ENCODE data around the gene MYF6.

The MYF6 gene

DNA sequence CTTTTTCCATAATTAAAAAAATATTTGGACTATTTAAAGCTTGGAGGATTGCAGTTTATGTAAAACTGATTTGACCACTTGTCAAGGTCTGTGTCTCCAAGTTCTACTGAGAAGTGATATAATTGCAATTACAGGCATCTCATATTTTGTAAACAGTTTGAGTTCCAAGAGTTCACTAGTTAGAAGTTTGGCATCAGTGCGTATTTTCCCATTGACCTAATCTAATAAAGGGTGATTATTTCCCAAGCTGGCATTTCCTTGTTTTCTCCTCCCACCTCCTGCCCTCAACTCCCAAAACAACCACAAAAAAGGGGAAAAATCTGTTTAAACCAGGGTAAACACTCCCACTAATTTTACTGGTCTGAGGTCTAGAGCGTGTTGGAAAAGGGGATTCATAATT, 3.0 kb upstream of the MYF6 start:
- no peak for DNase-seq (ENCODE audit: low read depth in 1 of 2, low spot score in 1 of 2)

DNA sequence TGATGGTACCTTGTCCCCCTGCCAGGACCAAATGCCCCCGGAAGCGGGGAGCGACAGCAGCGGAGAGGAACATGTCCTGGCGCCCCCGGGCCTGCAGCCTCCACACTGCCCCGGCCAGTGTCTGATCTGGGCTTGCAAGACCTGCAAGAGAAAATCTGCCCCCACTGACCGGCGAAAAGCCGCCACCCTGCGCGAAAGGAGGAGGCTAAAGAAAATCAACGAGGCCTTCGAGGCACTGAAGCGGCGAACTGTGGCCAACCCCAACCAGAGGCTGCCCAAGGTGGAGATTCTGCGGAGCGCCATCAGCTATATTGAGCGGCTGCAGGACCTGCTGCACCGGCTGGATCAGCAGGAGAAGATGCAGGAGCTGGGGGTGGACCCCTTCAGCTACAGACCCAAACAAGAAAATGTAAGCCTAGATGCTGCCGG, 410 bp downstream of the MYF6 start:
- DNase-seq (ENCODE audit: low read depth in 1 of 2, low spot score in 1 of 2), result no peak

DNA sequence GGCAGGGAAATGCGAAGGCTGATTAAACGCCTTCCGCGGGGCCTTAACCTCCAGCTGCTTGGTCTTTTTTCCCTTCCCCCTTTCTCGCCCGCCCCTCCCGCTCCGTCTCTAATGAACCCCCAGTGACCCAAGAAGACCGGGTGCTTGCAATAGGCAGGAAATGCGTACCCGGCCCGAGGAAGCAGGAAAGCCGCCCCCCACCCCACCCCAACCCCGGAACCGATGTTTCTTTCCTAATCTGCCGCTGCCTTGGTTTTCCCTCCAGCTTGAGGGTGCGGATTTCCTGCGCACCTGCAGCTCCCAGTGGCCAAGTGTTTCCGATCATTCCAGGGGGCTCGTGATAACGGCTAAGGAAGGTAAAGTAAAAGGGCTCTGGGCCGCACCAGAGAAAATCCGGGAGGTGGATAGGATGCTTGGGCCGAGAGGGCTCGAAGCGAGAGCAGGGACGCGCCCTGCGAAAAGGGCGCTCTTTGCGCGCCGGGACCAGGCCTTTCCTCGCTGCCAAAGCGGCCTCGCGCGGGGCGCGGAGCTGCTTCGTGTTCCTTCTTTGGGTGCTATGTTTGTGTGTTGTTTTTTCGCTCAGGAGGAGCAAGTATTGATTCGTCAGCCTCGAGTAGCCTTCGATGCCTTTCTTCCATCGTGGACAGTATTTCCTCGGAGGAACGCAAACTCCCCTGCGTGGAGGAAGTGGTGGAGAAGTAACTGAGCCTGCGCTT, 983 bp downstream of the MYF6 start:
- DNase-seq (ENCODE audit: low read depth in 1 of 2, low spot score in 1 of 2), result no peak

DNA sequence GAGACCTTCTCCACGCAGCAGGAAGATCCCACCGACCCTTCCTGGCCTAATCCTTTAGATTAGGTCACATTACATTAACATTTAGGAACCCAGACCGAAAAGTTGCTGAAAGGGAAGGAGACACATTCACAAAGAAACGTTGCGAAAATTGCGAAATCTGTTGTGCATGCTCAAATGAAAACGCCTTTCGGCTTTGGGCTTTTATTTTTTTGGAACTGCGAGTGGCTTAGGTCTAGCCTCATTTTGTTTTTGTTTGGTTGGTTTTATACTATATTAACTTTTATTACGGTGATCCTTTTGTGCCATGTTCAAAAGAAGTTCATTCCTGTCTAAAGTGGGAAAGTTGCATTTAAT, 1.5 kb downstream of the MYF6 start:
- DNase-seq (ENCODE audit: low read depth in 1 of 2, low spot score in 1 of 2), result no peak

DNA sequence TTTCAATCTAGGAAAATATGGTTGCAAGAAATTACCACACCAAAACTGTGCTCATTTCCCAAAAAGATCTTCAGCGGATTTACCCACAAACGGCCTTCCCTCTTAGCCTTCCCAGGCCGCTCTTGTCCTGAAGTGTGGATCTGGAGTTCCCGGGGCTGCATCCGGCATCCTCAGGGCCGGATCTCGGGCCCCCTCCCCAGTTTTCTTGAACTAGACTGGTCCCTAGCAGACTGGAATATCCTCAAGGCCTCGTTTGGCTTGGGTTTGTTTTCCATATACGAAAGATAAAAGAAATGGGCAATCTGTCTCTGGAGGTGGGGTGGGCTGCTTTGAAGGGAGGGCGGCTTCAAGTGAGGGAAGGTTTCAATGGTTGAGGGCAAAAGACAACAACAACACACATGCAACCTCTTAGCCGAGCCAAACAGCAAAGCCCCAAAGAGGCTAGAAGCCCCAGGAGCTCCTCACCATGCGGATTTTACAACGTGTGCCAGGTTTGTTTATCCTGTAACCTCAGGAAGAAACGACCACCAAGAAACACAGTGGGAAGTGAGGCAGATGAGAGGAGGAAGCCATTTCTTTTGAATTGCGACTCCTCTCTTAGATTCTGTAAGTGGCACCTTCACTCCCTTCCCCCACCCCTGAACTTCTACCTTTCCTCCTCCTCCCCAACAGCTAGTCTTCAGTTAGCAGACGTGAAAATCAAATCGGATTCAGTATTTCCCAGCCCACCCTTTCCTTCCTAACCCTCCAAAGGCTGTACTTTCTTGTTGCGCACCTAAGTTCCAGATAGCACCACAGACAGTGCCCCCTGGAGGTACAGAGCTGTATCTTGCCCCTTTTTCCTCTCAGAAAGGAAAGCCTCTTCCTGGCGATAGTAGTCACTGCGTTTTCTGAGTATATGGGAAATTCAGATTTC, 2.6 kb downstream of the MYF6 start:
- DNase-seq (ENCODE audit: low read depth in 1 of 2, low spot score in 1 of 2), result no peak

DNA sequence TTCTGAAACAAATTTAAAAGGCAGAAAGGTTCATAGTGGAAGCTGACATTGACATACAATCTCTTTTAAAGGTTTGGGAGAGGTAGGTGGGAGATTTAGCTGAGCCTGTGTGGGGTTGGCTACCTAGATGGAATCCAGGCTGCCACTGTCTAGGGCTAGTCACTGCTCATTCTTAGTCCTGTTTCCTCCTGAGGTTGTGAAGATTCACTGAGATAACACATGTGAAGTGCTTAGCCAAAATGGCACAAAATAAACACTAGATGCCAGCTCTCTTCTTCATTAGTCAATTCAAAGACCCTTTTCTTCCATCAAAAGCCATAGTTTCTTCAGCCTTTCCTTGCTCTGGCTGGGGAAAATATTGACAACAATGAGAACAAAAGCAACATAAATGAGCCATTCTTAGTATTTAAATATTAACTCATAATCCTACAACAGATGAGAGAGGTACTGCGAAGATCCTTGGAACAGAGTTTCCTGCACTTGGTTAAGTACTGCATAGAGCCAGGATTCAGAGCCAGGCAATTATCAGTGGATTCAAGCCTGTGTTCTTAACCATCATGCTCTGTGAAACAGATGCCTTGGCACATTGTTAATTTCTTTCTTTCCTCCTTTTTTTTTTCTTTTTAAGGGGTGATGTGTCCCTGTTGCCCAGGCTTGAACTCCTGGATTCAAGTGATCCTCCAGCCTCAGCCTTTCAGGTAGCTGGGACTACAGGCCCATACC, 3.5 kb downstream of the MYF6 start:
- DNase-seq (ENCODE audit: low read depth in 1 of 2, low spot score in 1 of 2), result no peak

DNA sequence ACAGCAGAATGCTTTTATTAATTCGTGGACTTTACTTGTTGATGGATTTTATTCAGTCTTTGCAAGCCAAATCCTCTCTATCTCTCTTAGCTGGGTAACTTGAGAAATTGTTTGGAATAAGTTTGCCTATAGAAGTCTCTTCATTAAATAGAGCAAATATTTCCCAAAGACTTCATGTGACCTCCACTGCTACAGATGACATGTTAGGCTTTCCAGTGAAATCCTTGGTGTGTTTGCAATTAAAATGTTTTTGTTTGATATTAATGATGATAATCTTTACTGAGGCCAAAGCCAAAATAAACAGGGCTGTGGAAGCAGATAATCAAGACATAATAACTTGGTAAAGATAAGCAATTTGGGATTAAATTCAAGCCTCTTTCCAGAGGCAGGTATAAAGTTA, 4.4 kb downstream of the MYF6 start:
- DNase-seq (ENCODE audit: low read depth in 1 of 2, low spot score in 1 of 2), result no peak

DNA sequence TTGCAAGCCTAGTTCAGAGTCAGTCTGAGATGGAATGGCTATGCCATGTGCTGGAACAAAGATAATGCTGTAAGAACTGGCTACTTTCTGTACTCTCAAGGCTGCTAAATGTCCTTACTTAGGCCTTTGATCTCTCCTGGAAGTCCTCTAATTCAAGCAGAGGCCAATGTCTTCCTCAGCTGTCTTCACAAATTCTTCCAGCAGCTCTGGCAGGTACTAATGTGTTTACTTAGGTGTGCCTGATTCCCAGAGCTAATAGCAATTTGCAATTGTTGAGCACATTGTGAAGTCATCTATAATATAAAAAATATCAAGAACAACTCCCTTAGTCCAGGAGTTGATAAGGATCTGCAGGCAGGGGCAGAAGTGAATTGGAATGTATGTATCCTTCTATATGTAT, 5.4 kb downstream of the MYF6 start:
- no peak for DNase-seq (ENCODE audit: low read depth in 1 of 2, low spot score in 1 of 2)

DNA sequence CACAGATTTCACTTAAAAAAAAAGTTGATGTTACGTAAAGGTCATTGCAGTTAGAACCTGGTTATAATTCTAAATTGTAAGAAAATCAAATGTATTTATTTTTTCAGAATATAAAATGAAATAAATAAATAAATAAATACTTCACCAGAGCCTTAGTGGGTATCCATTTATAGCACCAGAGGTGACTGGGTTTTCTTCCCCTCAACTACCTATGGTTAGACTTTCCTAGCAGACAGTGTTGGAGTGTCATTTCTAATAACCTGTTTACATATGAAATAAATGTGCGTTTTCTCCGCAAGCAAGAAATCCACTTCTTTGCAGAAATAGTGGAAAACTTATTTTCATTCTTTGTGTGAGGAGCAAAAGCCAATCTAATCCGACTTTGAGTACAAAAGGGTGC, 6.0 kb downstream of the MYF6 start:
- DNase-seq (ENCODE audit: low read depth in 1 of 2, low spot score in 1 of 2), result no peak

DNA sequence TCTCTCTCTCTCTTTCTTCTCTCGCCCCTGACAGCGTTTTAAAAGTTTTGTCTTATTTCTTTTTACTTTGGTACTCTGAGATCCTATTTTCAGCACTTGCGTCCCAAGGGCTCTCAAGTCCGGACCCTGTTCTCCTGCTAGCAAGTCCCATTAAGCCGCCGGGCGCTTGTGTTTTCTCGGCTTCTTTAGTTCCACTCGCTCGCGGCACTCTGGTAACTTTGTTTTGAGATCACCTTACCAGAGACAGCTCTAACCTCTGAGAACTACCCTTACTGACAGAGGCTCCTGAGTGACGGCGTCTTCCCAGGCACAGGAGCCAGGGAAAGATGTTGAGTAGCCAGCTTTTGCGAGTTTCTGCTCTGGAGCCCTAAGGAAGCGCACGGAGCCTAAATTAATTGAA, 6.6 kb downstream of the MYF6 start:
- no peak for DNase-seq (ENCODE audit: low read depth in 1 of 2, low spot score in 1 of 2)

DNA sequence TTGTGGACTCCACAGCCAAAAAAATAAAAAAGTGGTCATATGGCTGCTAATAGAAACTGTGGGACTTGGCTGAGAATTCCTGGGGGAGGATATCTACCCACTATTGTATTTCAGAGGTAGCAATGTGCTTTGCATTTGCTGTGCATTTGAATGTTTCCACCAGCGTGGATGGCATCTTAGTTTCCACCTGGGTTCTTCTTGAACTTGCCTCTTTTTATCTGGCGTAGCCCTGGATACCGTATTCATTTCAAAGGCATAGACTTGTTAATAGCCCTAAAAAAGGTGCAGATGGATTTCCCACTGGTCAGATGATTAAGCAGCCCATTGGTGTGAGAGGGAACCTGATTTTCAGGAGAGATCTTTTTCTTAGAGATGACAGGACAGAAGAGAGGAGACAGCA, 7.4 kb downstream of the MYF6 start:
- no peak for DNase-seq (ENCODE audit: low read depth in 1 of 2, low spot score in 1 of 2)

DNA sequence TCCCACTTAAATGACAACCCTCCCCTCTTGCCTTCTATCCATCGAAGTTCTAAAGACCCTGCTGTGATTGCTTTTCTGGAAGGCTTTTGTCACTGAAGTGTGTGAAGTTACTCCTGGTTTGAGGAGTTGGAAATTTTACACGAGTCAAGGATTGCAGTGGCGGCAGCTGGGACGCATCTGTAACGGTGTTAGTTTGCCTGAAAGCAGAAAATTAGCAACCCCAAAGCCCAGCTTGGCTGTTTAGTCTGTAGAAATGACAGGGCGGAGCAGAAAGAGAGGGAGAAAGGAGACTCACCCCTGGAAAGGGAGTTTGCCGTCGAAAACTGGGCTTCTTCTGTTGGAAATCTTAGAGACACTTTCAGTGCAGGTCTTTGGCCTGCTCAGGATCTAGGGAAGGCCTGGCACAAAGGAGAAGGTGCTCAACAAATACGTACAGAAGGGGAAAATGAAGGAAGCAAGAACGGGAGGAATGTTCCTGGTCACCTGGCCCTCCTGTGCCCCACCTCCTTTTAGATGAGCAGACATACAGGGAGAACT, 8.3 kb downstream of the MYF6 start:
- DNase-seq (ENCODE audit: low read depth in 1 of 2, low spot score in 1 of 2), result no peak

DNA sequence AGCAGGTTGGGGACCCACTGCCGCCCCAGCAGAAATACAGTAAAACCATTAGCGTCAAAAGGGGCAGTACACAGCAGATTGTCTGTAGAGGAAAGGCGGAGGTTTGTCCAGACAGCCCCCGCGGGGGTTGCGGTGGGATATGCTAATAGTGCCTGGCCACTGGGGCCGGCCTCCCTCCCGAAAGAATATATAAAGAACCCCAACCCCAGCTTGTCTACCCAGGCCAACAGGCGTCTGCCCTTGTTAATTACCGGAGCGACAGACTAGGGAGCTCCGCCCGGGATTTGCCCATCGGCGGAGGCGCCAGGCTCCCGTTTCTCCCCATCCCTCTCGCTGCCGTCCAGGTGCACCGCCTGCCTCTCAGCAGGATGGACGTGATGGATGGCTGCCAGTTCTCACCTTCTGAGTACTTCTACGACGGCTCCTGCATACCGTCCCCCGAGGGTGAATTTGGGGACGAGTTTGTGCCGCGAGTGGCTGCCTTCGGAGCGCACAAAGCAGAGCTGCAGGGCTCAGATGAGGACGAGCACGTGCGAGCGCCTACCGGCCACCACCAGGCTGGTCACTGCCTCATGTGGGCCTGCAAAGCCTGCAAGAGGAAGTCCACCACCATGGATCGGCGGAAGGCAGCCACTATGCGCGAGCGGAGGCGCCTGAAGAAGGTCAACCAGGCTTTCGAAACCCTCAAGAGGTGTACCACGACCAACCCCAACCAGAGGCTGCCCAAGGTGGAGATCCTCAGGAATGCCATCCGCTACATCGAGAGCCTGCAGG, 9.4 kb downstream of the MYF6 start, which contains the start of gene MYF5:
Gene MYF5 (plus strand): TSS at position 217 of the 774 bp plus-strand sequence. CDS start 152 bp downstream, at position 369.
- DNase-seq (ENCODE audit: low read depth in 1 of 2, low spot score in 1 of 2), result no peak

DNA sequence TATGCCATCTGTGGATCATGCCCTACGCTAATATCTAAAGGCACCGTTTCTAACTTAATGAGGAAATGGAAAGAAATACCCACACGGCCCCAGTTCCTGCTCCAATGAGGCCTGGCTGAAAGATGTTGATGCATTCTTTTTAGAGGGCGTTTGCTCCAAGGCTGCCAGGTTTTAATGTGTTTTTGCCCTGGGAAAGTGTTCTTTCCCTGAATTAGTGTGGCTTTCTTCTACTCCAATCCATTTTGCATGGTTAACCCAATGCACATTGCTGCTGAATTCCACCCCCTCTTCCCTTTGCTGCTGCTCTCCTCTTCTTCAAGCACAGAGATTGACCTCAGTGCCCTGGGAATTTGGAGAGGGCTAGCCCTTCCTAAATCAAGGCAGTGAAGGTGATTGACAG, 10.4 kb downstream of the MYF6 start:
- DNase-seq (ENCODE audit: low read depth in 1 of 2, low spot score in 1 of 2), result no peak

DNA sequence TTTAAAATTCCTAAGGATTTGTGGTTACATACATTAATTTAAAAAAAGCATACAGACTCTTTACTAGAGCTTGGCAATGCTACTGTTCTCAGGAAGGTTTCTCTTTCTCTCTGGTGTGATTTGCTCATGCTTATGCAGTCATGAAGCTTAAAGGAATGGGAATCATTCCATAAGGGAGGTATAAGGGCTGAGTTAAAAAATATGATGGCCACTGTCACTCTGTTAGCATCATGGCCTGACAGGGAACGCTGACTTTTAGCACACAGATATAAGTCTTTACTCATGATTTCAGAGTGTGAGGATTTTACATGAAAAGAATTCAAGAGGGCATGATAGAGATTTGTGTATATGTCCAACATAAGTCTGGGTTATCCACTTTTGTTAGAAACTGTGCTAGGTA, 13.1 kb downstream of the MYF6 start:
- no peak for DNase-seq (ENCODE audit: low read depth in 1 of 2, low spot score in 1 of 2)

DNA sequence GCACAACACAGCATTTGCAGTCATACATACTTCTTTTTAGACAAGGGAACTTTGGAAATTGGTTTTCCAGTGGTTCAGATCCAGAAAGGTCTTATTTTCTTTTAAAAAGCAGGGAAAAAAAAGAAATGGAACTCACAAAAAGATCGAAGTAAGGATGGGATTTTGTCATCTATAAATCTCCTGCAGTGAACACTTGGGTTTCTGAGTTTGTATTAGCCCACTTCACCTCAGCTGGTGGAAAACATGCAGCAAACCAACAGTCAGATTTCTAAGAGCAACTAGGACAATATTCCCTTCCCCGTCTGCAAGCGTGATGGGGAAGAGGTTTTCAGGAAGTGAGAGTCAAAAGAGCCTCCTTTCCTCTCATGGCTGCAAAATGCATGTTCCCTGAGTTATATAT, 13.9 kb downstream of the MYF6 start:
- no peak for DNase-seq (ENCODE audit: low read depth in 1 of 2, low spot score in 1 of 2)

DNA sequence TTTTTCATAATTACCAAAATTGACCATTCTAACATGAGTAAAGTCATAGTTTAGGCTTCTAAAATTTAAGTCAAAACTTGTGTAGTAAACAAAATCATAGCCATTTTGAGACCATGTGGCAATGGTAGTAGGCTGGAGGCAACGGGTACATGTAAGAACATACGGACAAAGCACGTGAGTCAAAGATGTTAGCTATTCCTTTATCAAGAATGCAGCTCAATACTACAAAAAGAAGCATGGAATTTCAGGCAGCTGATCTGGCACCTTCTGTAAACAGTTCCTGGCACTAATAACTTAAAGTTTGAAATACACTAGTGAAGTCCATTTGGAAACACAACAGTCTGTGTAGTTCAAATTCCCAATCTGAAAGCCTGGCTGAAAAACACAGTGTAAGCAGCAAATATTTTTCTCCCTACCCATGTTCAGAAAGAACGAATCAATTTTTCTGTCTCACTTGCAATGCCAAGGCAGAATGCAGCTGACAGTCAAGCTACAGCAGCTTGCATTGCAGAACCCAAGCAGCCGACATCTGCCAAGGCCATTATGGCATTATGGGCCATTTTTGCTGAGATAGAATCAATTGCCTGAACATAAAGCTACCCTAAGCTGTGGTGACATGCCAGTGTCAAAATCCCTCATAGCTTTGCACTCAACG, 38.5 kb downstream of the MYF6 start:
- no peak for DNase-seq (ENCODE audit: low read depth in 1 of 2, low spot score in 1 of 2)

DNA sequence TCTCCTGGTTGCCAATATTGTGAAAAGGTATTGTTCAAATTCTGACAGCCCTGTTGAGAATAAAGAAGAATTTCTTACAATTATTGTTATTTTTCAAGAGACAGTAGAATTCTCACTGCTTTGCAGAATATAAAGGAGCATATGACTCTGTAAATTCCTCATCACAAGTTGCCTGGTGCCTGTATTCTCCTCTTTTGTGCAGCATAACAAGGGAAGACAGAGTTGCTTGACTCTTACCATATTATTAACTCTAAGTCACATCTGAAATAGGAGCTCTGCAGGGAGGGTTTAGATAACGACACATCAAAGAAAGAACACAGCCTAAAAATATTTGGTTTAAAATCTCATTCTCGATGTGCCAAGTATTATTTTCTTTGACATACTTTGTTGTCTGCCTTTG, 40.4 kb downstream of the MYF6 start:
- DNase-seq (ENCODE audit: low read depth in 1 of 2, low spot score in 1 of 2), result no peak

DNA sequence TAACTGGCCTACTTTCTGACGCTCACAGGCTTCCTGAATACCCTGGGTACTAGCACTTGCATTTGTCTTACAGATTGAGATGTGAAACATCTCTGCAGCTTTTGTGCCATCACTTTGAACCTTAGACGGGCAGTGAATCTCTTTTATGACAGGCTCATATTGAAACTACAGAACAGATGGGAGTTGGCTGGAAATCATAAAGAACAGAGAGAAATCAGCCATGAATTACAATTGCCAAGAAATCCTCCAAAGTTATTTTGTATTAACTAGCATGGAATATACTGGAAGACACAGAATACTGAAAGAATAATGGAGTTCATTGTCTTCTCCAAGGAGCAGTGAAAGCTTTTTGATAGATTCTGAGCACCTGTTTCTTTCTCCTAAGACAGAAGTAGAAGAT, 42.0 kb downstream of the MYF6 start:
- no peak for DNase-seq (ENCODE audit: low read depth in 1 of 2, low spot score in 1 of 2)

DNA sequence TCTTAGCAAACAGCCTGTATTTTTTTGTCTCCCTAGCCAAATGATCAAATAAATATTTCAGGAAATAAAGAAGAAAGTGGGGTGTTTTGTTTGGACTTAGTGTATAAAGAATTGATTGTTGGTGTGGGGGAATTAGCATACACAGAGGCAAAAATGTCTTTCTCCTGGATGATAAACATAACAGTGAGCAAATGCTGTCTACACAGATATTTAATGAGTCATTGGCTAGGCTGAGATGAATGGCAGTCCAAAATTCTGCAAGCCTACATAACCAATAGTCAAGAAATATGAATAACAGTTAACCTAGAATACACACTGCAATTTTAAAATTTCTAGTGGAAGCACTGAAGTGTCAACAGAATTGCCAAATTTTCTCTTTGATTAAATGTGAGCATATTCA, 45.0 kb downstream of the MYF6 start:
- no peak for DNase-seq (ENCODE audit: low read depth in 1 of 2, low spot score in 1 of 2)

Measured in activated T-helper 1 cell treated with anti-CD3 and anti-CD28 coated beads, Interleukin-2, amount 50 U/mL, for 16 hours (primary cell).